Stimulated activated CD8-positive, alpha-beta memory T cell treated with anti-CD3 and anti-CD28 coated beads, Interleukin-4, amount 100 ng/mL, for 4 hours (primary cell): ENCODE measurements around the gene RIC8B.
A peak's percentile ranks its signal among the peaks of the same experiment; 100 is the strongest.
"Not testable (repeated sequence)": the region's sequence is repeated elsewhere in the genome, so short reads cannot be mapped to it uniquely, and the experiment has no call there.

ENCODE experiments used
- DNase-seq, 2 donors: peaks; one replicate each; pipeline ENCODE4 v3.0.0-alpha.2; 2020; ENCODE audit warnings: low read depth in 2 of 2, low spot score in 1 of 2

Gene RIC8B

GRCh38 chr12:106897981-106898901 lies 123.8 kb downstream of the RIC8B start:
- no peak for DNase-seq

GRCh38 chr12:106900554-106900953 lies 126.1 kb downstream of the RIC8B start:
- DNase-seq, result no peak

- DNase-seq, result no peak
Observed at GRCh38 chr12:106901276-106901675, 126.8 kb downstream of the RIC8B start.

- DNase-seq, result no peak
Observed at GRCh38 chr12:106902053-106902452, 127.6 kb downstream of the RIC8B start.

GRCh38 chr12:106903241-106903945 lies 128.9 kb downstream of the RIC8B start:
- peak; percentile 33 to 62 for DNase-seq

GRCh38 chr12:106906715-106907114 lies 132.2 kb downstream of the RIC8B start:
- no peak for DNase-seq

GRCh38 chr12:106907411-106907810 lies 132.9 kb downstream of the RIC8B start:
- DNase-seq, result no peak

- no peak for DNase-seq
Observed at GRCh38 chr12:106907846-106908245, 133.4 kb downstream of the RIC8B start.

GRCh38 chr12:106908561-106908960 lies 134.1 kb downstream of the RIC8B start:
- DNase-seq, result no peak

GRCh38 chr12:106910202-106910601 lies 135.7 kb downstream of the RIC8B start:
- DNase-seq, result no peak

- no peak for DNase-seq
Observed at GRCh38 chr12:106911581-106911980, 137.1 kb downstream of the RIC8B start.

- no peak for DNase-seq
Observed at GRCh38 chr12:106913456-106913855, 139.0 kb downstream of the RIC8B start.

GRCh38 chr12:106914796-106915634 lies 140.5 kb downstream of the RIC8B start:
- DNase-seq, result no peak

- no peak for DNase-seq
Observed at GRCh38 chr12:106915635-106916026, 141.1 kb downstream of the RIC8B start.

- DNase-seq, result no peak
Observed at GRCh38 chr12:106917503-106917902, 143.0 kb downstream of the RIC8B start.

- no peak for DNase-seq
Observed at GRCh38 chr12:106918746-106919145, 144.3 kb downstream of the RIC8B start.

GRCh38 chr12:106919910-106920544 lies 145.5 kb downstream of the RIC8B start:
- DNase-seq, result no peak

GRCh38 chr12:106921976-106922375 lies 147.5 kb downstream of the RIC8B start:
- not testable (repeated sequence) for DNase-seq

GRCh38 chr12:106923594-106923993 lies 149.1 kb downstream of the RIC8B start:
- DNase-seq, result not testable (repeated sequence)

GRCh38 chr12:106924268-106924861 lies 149.9 kb downstream of the RIC8B start:
- DNase-seq, result no peak
